Amniotic stem cell (primary cell): Measurements from ENCODE around the gene SNTG2.

Experiments
- DNase-seq: peaks from one replicate; lab custom pipeline; 2025; lab: John Stamatoyannopoulos, UW

The SNTG2 gene

DNA sequence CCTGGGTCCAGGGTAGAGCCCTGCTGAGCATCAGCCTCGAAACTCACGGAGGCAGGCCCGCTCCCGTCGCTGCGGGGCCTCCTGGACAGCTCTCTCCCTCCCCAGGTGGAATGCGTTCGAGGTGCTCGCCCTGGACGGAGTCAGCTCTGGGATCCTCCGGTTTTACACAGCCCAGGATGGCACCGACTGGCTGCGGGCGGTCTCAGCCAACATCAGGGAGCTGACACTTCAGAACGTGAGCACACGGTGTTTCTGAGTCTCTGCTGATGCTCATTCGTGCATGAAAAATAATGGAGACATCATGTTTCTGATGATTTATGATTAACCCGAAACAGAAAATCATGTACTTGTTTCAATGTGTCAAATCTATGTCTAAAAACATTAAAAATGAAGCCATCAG lies 287.1 kb downstream of the SNTG2 start:
- no peak for DNase-seq

DNA sequence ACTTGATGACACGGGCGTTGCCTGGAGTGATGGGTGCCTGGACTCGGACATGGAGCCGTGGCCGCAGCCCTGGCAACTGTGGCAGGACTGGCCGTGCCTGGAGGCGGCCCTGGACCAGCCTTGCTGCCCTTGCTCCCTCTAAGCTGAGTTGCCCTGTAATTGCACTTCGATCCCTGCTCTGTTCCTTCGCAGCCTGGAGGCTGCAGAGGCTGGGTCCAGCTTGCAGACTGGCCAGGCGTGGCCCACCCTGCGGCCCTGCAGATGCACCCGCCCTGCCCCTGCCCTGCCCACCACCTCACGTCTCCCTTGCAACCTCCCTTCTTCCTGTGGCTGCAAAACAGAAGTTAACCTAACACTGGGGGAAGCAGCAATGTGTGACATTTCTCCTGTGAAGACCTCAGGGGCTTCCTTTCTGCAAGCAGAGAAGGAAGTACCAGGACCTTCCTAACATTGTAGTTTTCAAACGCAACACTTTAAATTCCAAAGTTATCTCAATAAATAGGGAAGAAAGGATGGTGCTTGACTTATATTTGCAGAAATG lies 288.0 kb downstream of the SNTG2 start:
- DNase-seq = no peak

DNA sequence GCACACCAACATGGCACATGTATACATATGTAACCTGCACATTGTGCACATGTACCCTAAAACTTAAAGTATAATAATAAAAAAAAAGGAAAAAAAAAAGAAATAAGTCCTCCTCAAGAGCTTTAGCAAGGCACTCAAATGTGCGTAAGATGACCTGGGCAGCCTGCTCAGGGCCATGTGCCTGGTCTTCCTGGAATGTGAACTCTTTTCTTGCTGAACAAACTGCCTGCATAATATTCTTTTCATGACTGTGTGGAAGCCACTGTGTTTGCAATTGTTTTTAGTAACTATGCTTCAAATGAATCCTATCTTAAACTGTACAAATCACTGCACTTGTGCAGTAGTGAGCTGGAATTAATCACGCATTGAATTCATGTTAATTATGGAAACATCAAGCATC lies 294.5 kb downstream of the SNTG2 start:
- no peak for DNase-seq

DNA sequence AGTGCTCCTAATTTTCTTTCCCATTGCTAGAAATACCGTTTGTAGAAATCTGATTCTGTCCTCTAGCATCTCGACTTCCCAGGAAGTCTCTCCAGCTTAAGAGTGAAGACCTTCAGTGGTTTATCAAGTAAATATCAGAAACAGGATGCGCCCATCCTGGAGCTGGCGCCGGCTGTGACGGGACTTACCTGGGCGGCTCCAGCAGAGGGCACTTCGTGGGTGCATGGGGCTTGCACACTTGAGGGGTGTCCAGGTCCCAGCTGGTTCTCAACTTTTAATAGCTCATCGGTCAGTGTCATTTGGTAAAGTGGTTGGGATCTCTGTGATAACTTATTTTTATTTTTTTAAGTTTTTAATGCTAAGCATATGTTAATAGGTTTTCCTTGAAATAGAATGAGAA lies 295.6 kb downstream of the SNTG2 start:
- DNase-seq = no peak

DNA sequence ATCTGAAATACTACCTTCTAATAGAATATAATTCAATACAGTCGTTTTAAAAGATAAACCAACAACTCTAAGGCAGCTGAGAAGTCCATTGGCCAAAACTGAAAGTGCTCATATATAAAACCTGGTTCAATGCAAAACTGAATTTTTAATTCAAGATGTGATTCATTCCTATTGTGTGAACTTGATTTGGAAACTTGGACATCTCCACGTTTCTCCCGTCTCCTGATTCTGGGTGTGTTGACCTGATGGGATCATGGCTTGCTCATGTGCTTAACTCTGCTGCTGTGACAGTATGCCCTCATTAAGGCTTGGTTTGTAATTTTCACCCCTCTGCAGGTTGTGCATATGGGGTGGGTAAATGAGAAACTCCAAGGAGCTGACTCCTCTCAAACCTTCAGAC lies 296.3 kb downstream of the SNTG2 start:
- no peak for DNase-seq

DNA sequence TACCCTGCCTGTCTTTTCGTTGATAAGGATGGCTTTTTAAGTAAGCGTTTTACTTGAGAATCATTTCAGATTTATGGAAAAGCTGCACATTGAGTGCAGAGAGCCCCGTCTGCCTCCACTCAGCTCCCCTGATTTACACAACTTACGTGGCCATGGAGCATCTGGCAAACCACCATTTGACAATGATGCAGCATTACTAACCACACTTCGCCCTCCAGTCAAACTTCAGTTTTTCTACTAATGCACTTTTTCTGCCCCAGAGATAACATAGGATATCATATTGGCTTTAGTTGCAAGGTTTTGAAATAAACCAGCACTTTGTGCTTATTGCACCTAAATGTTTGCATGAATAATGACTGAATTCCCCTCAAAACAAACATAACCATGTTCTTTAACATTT lies 297.5 kb downstream of the SNTG2 start:
- DNase-seq = no peak

DNA sequence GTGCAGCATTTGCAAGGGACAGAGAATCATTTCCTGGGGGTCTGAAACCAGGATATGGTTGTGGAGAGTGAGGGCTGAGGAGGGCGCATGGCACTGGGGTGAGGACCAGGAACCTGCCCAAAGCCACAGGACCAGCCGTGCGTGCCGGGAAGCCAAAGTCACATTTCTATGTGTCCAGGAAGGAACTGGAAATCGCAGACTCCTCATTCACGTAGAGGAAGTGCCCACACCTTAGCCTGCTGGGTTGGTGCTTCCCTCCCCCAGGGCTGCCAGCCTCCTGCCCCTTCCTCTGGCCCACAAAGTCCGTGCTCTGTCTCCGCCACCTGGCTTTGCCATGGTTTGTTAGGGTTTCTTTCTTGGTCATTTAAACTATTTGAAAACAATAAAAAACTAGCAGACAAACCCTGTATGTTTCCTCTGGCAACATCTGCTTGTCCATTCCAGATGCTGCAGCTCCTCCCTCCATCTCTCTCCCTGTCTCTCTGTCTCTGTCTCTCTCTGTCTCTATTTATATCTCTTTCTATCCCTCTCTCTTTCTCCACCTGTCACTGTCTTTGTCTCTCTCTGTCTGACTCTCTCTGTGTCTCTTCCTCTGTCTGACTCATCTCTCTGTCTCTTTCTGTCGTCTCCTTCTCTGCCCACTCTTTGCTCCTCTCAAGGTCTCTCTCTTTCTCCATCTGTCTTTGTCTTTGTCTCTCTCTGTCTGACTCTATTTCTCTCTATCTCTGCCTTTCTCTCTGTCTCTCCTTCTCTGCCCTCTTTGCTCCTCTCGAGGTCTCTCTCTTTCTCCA lies 299.4 kb downstream of the SNTG2 start:
- no peak for DNase-seq

DNA sequence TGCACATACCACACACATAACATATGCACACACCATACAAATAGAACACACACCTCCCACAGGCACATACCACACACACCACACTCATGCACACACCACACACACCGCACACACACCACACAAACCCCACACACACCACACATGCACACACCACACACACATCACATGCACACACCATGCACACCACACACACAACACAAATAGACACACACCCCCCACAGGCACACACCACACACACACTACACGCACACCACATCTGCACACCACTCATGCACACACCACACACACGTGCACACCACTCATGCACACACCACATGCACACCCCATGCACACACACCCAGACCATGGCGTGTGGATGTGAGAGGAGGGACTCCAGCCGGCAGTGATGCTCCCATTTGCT lies 300.9 kb downstream of the SNTG2 start:
- DNase-seq = no peak

DNA sequence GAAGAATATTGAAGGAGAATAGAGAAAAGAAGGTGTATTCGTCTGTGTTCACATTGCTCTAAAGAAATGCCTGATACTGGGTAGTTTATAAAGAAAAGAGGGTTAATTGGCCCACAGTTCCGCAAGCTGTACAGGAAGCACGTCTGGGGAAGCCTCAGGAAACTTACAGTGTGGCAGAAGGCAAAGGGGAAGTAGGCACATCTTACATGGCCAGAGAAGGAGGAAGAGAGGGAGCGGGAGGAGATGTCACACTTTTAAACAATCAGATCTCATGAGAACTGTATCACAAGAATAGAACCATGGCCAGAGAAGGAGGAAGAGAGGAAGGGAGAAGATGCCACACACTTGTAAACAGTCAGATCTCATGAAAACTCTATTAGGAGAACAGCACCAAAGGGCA lies 303.0 kb downstream of the SNTG2 start:
- no peak for DNase-seq

DNA sequence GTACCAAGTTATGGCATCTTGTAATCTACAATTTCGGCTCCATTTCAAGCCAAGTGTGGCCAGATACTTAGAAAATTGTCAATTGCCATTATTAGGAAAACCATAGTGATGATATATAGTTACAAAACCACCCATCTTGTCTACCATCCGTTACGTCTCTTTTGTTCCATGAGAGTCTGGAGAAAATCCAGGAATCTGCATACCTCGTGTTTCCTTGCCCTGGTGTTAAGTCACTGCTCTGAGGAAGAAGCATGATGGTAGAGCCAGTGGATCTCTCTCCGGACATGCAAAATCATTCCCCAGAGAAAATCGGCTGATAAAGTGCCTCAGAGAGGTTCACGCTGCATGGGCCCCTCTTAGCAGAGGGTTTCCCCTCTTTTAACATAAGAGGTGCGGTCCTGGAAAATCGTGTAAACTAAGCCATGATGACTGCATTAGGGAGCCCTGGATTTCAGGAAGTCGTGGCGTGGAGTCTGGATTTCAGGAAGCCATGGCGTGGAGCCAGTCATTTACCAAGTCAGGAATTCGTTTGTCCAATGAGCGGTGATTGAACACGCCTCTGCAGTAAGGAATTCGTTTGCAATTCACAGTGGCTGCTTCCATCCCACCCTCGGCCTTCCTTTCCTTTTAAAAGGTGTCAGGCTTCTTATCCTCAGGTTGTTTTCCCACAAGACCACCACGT lies 304.2 kb downstream of the SNTG2 start:
- DNase-seq = no peak

DNA sequence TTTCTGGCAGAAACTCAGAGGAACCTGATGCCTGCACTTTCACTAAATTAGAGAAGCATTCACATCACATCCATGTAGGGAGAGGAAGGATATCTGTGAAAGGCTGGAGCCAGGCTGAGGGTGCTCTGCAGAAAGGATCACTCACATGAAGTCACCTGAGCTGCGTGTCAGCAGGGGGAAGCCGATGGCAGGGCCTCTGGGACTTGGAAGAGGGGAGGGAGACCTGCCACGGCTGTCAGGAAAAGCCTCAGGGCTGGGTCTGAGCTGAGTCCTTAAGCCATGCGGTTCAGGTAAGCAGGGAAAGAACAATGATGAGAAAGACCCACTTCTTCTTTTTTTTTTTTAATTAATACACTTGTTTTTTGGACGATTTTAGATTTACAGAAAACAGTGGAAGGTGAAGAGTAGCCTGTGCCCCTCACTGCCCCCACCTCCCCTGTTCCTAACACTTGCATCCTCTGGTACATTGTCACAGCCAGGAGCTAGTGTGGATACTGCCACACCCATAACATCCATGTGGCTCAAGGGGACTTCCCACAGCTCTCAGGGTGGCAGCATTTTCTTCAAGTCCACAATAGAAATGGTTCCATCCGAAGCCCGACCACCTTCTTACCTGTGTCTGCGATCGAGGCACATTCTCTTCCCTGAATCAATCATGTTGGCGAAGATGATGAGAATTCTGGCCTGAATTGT lies 306.1 kb downstream of the SNTG2 start:
- no peak for DNase-seq

DNA sequence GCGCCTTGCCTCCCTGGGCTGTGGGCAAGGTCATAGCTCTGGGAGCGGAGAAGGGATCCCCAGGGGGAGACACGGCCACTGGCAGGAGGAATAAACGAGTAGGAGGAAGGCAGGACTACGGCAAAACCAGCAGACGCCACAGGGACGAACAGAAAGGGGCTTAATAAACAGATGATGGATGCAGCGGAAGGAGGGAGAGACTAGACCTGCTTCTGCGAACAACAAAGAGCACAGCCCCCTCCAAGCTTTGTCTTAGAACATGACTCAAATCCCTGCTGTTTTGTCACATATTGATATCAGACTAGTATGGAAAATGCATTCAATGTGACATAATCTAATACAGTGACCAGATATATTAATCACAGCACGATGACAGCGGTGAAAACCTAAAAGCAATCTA lies 306.7 kb downstream of the SNTG2 start:
- no peak for DNase-seq

DNA sequence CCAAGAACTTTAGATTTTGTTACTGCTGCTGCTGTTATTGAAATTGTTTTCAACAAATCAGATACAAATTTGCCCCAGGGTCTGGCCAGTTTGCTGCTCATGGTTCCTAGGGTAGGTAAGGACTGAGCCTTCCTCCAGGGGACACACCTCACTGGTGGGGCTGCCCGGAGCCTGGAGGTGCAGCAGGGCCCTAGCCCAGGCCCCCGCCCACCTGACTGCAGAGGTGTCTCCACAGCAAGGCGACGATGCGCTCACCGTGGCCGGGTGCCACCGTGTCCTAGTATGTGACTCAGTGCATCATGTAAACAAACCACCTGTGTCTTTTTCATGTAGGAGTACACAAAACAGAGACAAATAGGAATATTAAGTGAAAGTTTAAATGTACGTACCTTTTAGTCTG lies 309.1 kb downstream of the SNTG2 start:
- DNase-seq = no peak

DNA sequence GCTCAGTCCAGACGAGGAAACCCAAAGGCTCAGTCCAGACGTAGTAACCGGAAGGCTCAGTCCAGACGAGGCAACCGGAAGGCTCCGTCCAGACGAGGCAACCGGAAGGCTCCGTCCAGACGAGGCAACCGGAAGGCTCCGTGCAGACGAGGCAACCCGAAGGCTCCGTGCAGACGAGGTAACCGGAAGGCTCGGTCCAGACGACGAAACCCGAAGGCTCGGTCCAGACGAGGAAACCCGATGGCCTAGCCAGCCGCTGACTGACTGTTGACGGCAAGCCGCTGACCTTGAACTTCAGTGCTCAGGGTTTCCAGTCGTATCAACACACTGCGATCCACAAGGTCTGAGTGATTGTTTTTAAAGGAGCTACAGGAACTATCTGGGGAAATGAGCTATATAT lies 312.0 kb downstream of the SNTG2 start:
- no peak for DNase-seq

DNA sequence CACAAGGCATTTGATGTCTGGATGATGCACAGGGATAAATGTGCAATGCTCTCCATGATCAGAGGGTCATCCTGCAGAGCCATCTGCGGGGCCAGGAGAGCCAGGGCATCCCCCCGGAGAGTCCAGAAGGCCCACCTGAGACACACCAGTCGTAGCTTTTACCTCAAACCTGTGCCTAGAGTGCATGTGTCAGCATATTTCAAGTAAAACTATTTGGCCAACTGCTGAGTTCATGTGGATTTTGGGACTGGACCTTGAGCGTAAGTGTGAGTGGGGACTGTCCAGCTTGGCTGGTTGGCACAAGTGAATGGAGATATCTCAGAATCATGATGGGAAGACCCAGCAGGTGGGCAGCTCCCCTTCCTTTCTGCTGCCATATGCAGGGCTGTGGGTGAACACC lies 314.8 kb downstream of the SNTG2 start:
- DNase-seq = no peak

DNA sequence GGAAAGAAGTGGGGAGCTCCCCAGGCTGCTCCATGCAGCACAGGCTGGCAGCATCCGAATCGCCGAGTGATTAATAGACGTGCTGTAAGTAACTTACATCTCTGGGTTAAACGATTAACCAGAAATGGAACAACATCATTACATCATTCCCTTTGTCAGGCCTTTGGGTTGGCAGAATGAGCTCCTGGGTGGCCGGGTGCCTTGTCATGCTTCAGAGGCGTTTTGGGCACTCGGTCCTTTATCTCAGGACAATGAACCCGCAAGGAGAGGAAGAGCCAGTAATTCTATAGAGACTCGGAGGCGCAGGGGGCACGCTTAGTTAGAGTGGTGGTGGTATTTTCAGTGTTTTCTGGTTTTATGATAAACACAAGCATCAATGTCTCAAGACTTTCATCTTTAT lies 315.7 kb downstream of the SNTG2 start:
- DNase-seq = no peak

DNA sequence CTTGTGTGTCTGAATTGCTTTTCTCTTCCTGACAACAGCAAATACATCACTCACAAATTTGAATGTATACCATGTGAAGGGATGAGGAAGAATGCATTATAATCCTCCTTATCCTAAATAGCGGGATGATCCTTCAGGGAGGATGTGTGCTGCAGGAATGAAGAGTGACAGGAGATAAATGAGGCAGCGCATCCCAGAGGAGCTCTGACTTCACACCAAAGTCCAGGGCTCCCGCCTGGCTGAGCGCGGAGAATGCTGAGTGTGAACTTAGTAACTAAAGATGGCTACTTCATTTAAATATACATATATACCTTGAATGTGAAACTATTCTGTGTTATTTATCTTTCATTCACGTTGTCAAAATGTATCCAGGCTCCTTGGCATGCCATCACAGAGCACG lies 317.4 kb downstream of the SNTG2 start:
- no peak for DNase-seq

DNA sequence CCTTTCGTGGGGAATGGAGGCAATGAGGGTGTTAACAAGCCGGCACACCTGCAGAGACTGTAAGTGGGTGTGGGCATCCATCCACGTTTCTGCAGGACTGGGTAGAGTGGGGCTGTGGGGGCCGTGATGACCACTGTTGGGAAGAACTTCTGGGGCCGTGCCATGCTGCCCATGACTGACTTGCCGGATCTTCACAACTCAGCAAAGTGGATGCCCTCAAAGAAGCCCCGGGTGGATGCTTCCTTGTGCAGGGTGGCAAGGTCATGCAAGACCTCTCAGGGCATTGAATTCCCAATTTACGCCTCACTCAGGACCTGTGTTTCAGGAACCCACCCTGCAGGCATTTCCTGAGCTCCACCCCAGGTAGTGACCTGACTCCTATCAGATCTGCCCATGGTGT lies 319.2 kb downstream of the SNTG2 start:
- no peak for DNase-seq

DNA sequence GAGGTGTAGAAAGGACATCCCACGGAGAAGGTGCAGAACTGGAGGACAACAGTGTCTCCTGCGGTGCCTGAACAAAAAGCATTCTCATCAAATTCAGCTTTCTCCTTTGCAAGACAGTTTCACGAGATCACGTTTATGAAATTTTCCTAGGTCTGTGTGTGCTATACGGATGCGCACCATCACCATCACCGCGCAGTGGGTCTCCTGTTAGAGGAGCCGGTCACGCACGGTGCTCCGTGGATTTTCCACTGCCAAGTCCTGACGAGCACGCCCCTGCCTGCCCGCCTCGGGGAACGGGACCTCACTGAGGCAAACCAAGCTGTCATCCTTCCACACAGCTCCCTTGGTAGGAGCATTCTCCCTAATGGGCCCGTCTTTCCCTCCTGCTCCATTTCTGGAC lies 322.2 kb downstream of the SNTG2 start:
- DNase-seq = no peak

DNA sequence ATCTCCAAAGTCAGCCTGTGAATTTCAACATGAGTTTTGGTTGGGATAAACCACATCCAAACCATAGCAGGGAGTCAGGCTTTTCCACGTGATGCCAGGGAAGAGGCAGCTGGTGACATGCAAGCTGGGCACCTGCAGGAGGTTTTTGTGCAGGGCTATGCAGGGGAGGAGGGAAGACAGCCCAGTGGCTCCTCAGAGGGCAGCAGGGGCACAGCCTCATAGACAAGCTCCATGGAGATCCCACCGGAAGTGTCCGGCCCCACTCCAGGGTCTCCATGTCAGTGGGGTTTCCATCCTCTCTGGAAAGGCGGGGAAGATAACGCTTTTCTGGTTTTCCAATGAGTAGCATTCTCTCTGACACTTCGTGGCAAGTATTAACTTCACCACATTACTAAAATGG lies 327.0 kb downstream of the SNTG2 start:
- DNase-seq = no peak

DNA sequence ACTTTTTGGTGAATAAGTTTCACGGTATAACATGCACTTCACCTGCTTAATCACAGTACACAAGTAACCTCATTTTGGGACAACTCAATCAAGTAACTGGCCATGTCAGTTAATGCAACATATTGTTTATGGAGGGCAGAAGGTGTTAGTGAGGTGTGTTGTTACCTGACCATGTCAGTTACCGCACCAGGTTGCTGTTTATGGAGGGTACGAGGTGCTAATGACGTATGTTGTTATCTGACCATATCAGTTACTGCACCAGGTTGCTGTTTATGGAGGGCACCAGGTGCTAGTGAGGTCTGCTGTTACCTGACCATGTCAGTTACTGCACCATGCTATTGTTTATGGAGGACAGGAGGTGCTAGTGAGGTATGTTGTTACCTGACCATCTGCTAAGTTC lies 327.5 kb downstream of the SNTG2 start:
- no peak for DNase-seq

DNA sequence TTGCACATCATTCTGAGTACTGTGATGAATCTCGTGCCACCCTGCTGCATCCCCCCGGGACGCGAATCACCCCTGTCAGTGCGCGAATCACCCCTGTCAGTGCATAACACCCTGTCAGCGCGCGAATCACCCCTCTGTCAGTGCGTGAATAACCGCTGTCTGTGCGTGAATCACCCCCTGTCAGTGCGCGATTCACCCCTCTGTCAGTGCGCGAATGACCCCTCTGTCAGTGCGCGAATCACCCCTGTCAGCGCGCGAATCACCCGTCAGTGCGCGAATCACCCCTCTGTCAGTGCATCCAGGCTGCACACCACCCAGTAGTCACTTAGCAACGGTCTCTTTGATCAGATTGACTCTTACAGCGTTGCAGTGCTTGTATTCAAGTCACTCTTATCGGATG lies 328.2 kb downstream of the SNTG2 start:
- no peak for DNase-seq

DNA sequence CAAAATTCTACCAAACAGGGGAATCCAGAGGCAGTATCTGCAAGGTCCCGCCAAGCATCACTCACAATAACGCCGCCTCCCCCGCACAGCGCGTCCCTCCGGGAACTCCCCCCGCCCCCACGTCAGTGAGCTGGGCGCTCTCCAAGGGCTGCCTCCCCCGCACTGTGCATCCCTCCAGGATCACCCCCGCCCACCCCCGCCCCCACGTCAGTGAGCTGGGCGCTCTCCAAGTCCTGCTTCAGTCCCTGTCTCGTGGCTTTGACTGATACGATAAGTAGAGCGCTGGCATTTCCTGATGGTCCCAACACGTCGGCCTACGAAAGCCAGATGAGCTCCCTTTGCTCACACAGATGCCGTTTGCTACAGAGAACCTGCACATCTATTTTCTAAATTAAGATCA lies 331.9 kb downstream of the SNTG2 start:
- DNase-seq = no peak
